ENCODE measurements around the gene C9orf72. TPM values are rescaled to one million over a fixed set of nuclear protein-coding genes. Genes with fewer than 3 reads are reported as not detected.

C9orf72 gene
- 4.1 and 19.4 TPM in 2 replicates for total RNA-seq (2011; cell fraction: chromatin; rRNA removed; ENCODE audit: low replicate concordance)
- total RNA-seq (2011; cell fraction: nucleolus; rRNA removed): 2.7 and 3.7 TPM in 2 replicates
- 7.6 and 11.2 TPM in 2 replicates for total RNA-seq (2011; cell fraction: nucleoplasm; rRNA removed)
- 2.1 and 2.3 TPM in 2 replicates for total RNA-seq (2014; rRNA removed)
- 5.1 and 5.7 TPM in 2 replicates for total RNA-seq (2014; rRNA removed; fragmentation: Illumina TruSeq; extraction: Trizol)
- total RNA-seq (2015; rRNA removed; fragmentation: Illumina TruSeq; extraction: Trizol): 3.7 and 3.9 TPM in 2 replicates
- total RNA-seq (2021): 3.4 and 3.8 TPM in 2 replicates
- 5.5 and 6.7 TPM in 2 replicates for polyA plus RNA-seq (2011; rRNA removed)
- polyA plus RNA-seq (2011; cell fraction: cytosol; rRNA removed): 0.54 and 1.9 TPM in 2 replicates
- 6.8 and 9.3 TPM in 2 replicates for polyA plus RNA-seq (2011; cell fraction: nucleus; rRNA removed)
- 2.5 and 3.1 TPM in 2 replicates for polyA plus RNA-seq (2012)
- polyA plus RNA-seq (2014; fragmentation: Illumina TruSeq; extraction: Trizol): 4.1 and 4.3 TPM in 2 replicates
- polyA plus RNA-seq (2014; fragmentation: Nextera tagmentation; extraction: Ambion mirVana): 1 to 10 TPM; 6.3 to 7.3 TPM
- 3.0 and 3.6 TPM in 2 replicates for polyA plus RNA-seq (2014; rRNA removed)
- polyA minus RNA-seq (2011; rRNA and poly(A)+ RNA removed): 10.3 and 11.9 TPM in 2 replicates
- 1.3 and 2.6 TPM in 2 replicates for polyA minus RNA-seq (2011; cell fraction: cytosol; rRNA and poly(A)+ RNA removed)
- polyA minus RNA-seq (2011; cell fraction: nucleus; rRNA and poly(A)+ RNA removed): 7.0 and 15.6 TPM in 2 replicates
- percentile 56 among the genes with signal in this experiment for Bru-seq, nascent RNA
- BruChase-seq, experiment 1, labeled RNA remaining after a 2-hour chase: percentile 61 among the genes with signal in this experiment
- BruChase-seq, experiment 2, labeled RNA remaining after a 6-hour chase: percentile 63 among the genes with signal in this experiment
- long read RNA-seq, experiment 1, transcript C9orf72-203 (11 exons, 3,200 nt): major isoform, 11 of 19 reads
- long read RNA-seq, experiment 1, partial matches to known transcripts: 2 of 19 reads
- long read RNA-seq, experiment 1, other reads (novel, unspliced or antisense): 6 of 19 reads
- long read RNA-seq, experiment 2, partial matches to known transcripts: 1 of 1 reads
- long read RNA-seq, experiment 2, other reads (novel, unspliced or antisense): 0 of 1 reads
- long read RNA-seq, experiment 3, partial matches to known transcripts: 2 of 4 reads
- long read RNA-seq, experiment 3, other reads (novel, unspliced or antisense): 0 of 4 reads

- in situ Hi-C loops (cut with MboI): no loop called here
- ATAC-seq: peak; percentile 94
- 0 out of 2 replicates have a peak, but pooled peaks have one; percentile 45 for TF ChIP-seq ZFX (CRISPR knock-in tag; IDR thresholded peaks at IDR 0.05)
- TF ChIP-seq POLR2G (IDR thresholded peaks at IDR 0.05; ENCODE audit: low read depth, low read length): peak; percentile 73
- TF ChIP-seq SETDB1 (IDR thresholded peaks at IDR 0.05; ENCODE audit: low read length): no peak
- TF ChIP-seq KDM1A (IDR thresholded peaks at IDR 0.05): 0 out of 4 replicates have a peak, but pooled peaks of 1 of the 2 experiments have one; percentile 1
- TF ChIP-seq ZNF639 (CRISPR knock-in tag; conservative IDR thresholded peaks at IDR 0.05 in 1 of 2, IDR thresholded peaks at IDR 0.05 in 1 of 2): 0 out of 4 replicates have a peak, but pooled peaks of 1 of the 2 experiments have one; percentile 2
- peak; percentile 32 for TF ChIP-seq HMGN3 (IDR thresholded peaks at IDR 0.05; ENCODE audit: borderline replicate concordance, extremely low read depth, insufficient read length, low read depth, low read length)
- no peak for TF ChIP-seq NCOA6 (IDR thresholded peaks at IDR 0.05)
- no peak for TF ChIP-seq ZNF583 (CRISPR knock-in tag; IDR thresholded peaks at IDR 0.05)
- peak; percentile 65 for TF ChIP-seq EGR1 (conservative IDR thresholded peaks at IDR 0.05)
- no peak for TF ChIP-seq ZNF444 (CRISPR knock-in tag; IDR thresholded peaks at IDR 0.05)
- TF ChIP-seq E2F6 (IDR thresholded peaks at IDR 0.05; ENCODE audit: borderline replicate concordance in 1 of 2, extremely low read depth in 1 of 2, insufficient read depth in 1 of 2, insufficient read length in 1 of 2, low read depth in 1 of 2, low read length in 1 of 2, poor library complexity in 1 of 2, severe bottlenecking in 1 of 2): peak in 1 of 2 experiments; percentile 12
- peak; percentile 82 for TF ChIP-seq HNRNPLL (IDR thresholded peaks at IDR 0.05; ENCODE audit: low read depth, low read length, poor library complexity, severe bottlenecking)
- peak; percentile 41; the same call in 1 of the 2 replicates for TF ChIP-seq PHF8 (IDR thresholded peaks at IDR 0.05; ENCODE audit: borderline replicate concordance, low read length)
Observed at GRCh38 chr9:27572918-27573633, at the start of gene C9orf72. C9orf72 (minus strand) TSS chr9:27573481; CDS start chr9:27567120, 6,361 bp downstream.

More at GRCh38 chr9:27572918-27573633, at the start of gene C9orf72:
- ChIA-PET CTCF (ENCODE audit: low intra/inter-chr PET ratio) (no interaction called here), POLR2A (no interaction called here)
- Histone ChIP-seq H3K4me2 (ENCODE audit: insufficient read depth, low read length) (peak within 1 kb of the TSS; percentile 77), H3K9me1 (ENCODE audit: control insufficient read depth, insufficient read depth, low read length) (no peaks in the 10 kb centered on the region), H3K36me3 (ENCODE audit: control insufficient read depth, insufficient read depth, low read length) (no peaks in the 10 kb centered on the region), H2AFZ (ENCODE audit: low read depth, low read length) (peak within 1 kb of the TSS; percentile 88), H3K4me1 (replicated peaks in 1 of 2; ENCODE audit: control insufficient read depth in 2 of 2, insufficient read depth in 2 of 2, low read length in 2 of 2) (no peaks in the 10 kb centered on the region; a peak in 1 of 5 replicates), H3K4me3 (peak within 1 kb of the TSS; percentile 50), H3K9ac (ENCODE audit: insufficient read depth in 1 of 2, low read depth in 2 of 2, low read length in 2 of 2) (peak within 1 kb of the TSS; percentile 65 to 86), H4K20me1 (replicated peaks; ENCODE audit: control insufficient read depth, insufficient read depth, low read length) (no peaks in the 10 kb centered on the region), H3K9me3 (replicated peaks; ENCODE audit: control insufficient read depth, insufficient read depth, low read depth, low read length) (no peaks in the 10 kb centered on the region), H3K27ac (ENCODE audit: extremely low read depth, low read depth, low read length) (peak within 1 kb of the TSS; percentile 79), H3K79me2 (ENCODE audit: control insufficient read depth, insufficient read depth, low read length) (no peaks in the 10 kb centered on the region), H3K27me3 (ENCODE audit: control insufficient read depth in 2 of 2, insufficient read depth in 2 of 2, low read length in 2 of 2) (no peaks in the 10 kb centered on the region)
- intact Hi-C loops (cut with micrococcal nuclease): no loop called here
- BruUV-seq (replicated peaks): no TSS peak
- FAIRE-seq: no peak
- WGBS (ENCODE audit: insufficient coverage, low coverage, missing lambda C conversion rate): no CpG with 5 or more reads among the region's 72 CpGs
- DNase-seq (ENCODE audit: extremely low read depth in 1 of 4, low spot score in 3 of 4): peak; percentile 55 to 72 (median 71)

All from K562 (cell line).